Neural cell (in vitro differentiated cells): Measurements from ENCODE around the gene DUS1L. TPM values are rescaled to one million over a fixed set of nuclear protein-coding genes. Genes with fewer than 3 reads are reported as not detected.

ENCODE experiments used
- H2AFZ ChIP-seq: fragments of 200-600, 300-800 bp; sonication (generic), shearing (Covaris generic); 2 replicates; pipeline ENCODE4 v1.6.0; 2014; ENCODE audit warnings: low read depth, mild to moderate bottlenecking, antibody characterized with exemption, low read length, moderate library complexity
- H3F3A ChIP-seq: fragments of 200-600 bp; shearing (Covaris generic); 2 replicates; pipeline ENCODE4 v1.6.1; 2016; ENCODE audit warnings: mild to moderate bottlenecking, moderate library complexity, mixed read lengths, antibody characterized with exemption, low read length; ENCODE audit not compliant: insufficient read depth, poor library complexity, severe bottlenecking
- H3K27ac ChIP-seq: fragments of 200-600, 300-800 bp; sonication (generic), shearing (Covaris generic); 2 replicates; pipeline ENCODE4 v1.5.1; 2014; ENCODE audit warnings: mild to moderate bottlenecking, low read length, moderate library complexity
- H3K27me3 ChIP-seq: fragments of 300-800, 200-600 bp; sonication (generic), shearing (Covaris generic); 2 replicates; pipeline ENCODE4 v1.6.0; 2014; ENCODE audit warnings: mild to moderate bottlenecking, low read depth, low read length, moderate library complexity; ENCODE audit not compliant: insufficient read depth
- H3K36me3 ChIP-seq: fragments of 300-800, 200-600 bp; sonication (generic), shearing (Covaris generic); 2 replicates; pipeline ENCODE4 v1.5.1; 2014; ENCODE audit warnings: mild to moderate bottlenecking, antibody characterized with exemption, low read length, moderate library complexity; ENCODE audit not compliant: insufficient read depth
- H3K4me2 ChIP-seq: fragments of 300-800, 200-600 bp; sonication (generic), shearing (Covaris generic); 2 replicates; pipeline ENCODE4 v1.6.0; 2014; ENCODE audit warnings: mild to moderate bottlenecking, low read length
- H3K4me3 ChIP-seq: fragments of 300-800, 200-600 bp; sonication (generic), shearing (Covaris generic); 2 replicates; pipeline ENCODE4 v1.5.1; 2014; ENCODE audit warnings: mild to moderate bottlenecking, low read length, moderate library complexity
- H3K79me2 ChIP-seq: fragments of 200-600 bp; shearing (Covaris generic); replicated peaks from 2 replicates; pipeline ENCODE4 v1.6.0; 2014; ENCODE audit warnings: mild to moderate bottlenecking, low read length, moderate library complexity; ENCODE audit not compliant: insufficient read depth
- H3K9ac ChIP-seq: fragments of 300-800, 200-600 bp; sonication (generic), shearing (Covaris generic); 2 replicates; pipeline ENCODE4 v1.6.1; 2016; ENCODE audit warnings: mild to moderate bottlenecking, low read length, mixed read lengths
- H3K9me2 ChIP-seq: fragments of 200-600 bp; shearing (Covaris generic); 2 replicates; pipeline ENCODE4 v1.6.1; 2016; ENCODE audit warnings: mild to moderate bottlenecking, low read length, mixed read lengths; ENCODE audit not compliant: insufficient read depth
- H3K9me3 ChIP-seq: fragments of 200-600, 300-800 bp; sonication (generic), shearing (Covaris generic); 2 replicates; pipeline ENCODE4 v1.6.1; 2016; ENCODE audit warnings: mild to moderate bottlenecking, mixed run types, low read length, moderate library complexity, mixed read lengths
- H4K20me1 ChIP-seq: fragments of 200-600 bp; shearing (Covaris generic); 2 replicates; pipeline ENCODE4 v1.6.1; 2016; ENCODE audit warnings: mild to moderate bottlenecking, mixed run types; ENCODE audit not compliant: insufficient read depth
- CTCF ChIP-seq: fragments of 450-650 bp; IDR thresholded peaks from 2 replicates; pipeline ENCODE4 v1.5.1; 2014; ENCODE audit warnings: antibody characterized with exemption, mild to moderate bottlenecking, moderate library complexity; ENCODE audit not compliant: poor library complexity, severe bottlenecking
- EP300 ChIP-seq: fragments of 450-650 bp; conservative IDR thresholded peaks from 2 replicates; pipeline ENCODE4 v1.6.1; 2014; ENCODE audit warnings: antibody characterized with exemption, mild to moderate bottlenecking, moderate library complexity; ENCODE audit not compliant: poor library complexity, severe bottlenecking
- EZH2 ChIP-seq: fragments of 200-600, 300-800 bp; shearing (Covaris generic), sonication (generic); IDR thresholded peaks from 2 replicates; pipeline ENCODE4 v1.6.1; 2014; ENCODE audit warnings: antibody characterized with exemption, low read length, borderline replicate concordance, mild to moderate bottlenecking; ENCODE audit not compliant: insufficient read depth, poor library complexity, severe bottlenecking
- MXI1 ChIP-seq: fragments of 450-650 bp; conservative IDR thresholded peaks from 2 replicates; pipeline ENCODE4 v1.6.1; 2014; ENCODE audit warnings: antibody characterized with exemption, mild to moderate bottlenecking; ENCODE audit not compliant: poor library complexity, severe bottlenecking
- POLR2AphosphoS5 ChIP-seq: IDR thresholded peaks from 2 replicates; pipeline ENCODE4 v1.6.1; 2012
- RAD21 ChIP-seq: fragments of 450-650 bp; conservative IDR thresholded peaks from 2 replicates; pipeline ENCODE4 v1.6.1; 2014; ENCODE audit warnings: antibody characterized with exemption, mild to moderate bottlenecking, moderate library complexity
- REST ChIP-seq: IDR thresholded peaks from 2 replicates; pipeline ENCODE4 v1.6.1; 2012; ENCODE audit warnings: borderline replicate concordance
- SMC3 ChIP-seq: fragments of 450-650 bp; conservative IDR thresholded peaks from 2 replicates; pipeline ENCODE4 v1.6.1; 2014; ENCODE audit warnings: antibody characterized with exemption, mild to moderate bottlenecking, moderate library complexity; ENCODE audit not compliant: poor library complexity
- TAF1 ChIP-seq: IDR thresholded peaks from 2 replicates; pipeline ENCODE4 v1.6.1; 2012; ENCODE audit warnings: low read depth
- polyA plus RNA-seq: library from polyadenylated mRNA; depleted of rRNA; stranded (reverse); fragments of >200 nt; gene quantifications from 2 replicates; pipeline ENCODE4 v1.2.3, GENCODE V29; 2014

Gene DUS1L
- polyA plus RNA-seq, 1 donor from 2014 or later: 100 TPM

- TF ChIP-seq MXI1 (no peak), TAF1 (no peak), REST (no peak), POLR2AphosphoS5 (no peak), CTCF (no peak)
- Histone ChIP-seq H3K4me2 (no peak overlapping the region), H3F3A (no peaks in the 10 kb centered on the region), H3K27ac (no peak overlapping the region), H4K20me1 (no peaks in the 10 kb centered on the region), H3K9ac (no peak overlapping the region), H2AFZ (no peak overlapping the region), H3K4me3 (no peak overlapping the region), H3K36me3 (no peaks in the 10 kb centered on the region), H3K9me2 (no peaks in the 10 kb centered on the region), H3K9me3 (no peaks in the 10 kb centered on the region), H3K79me2 (no peaks in the 10 kb centered on the region), H3K27me3 (no peaks in the 10 kb centered on the region)
Observed at GRCh38 chr17:82028966-82029365, 36.6 kb downstream of the DUS1L start.

- Histone ChIP-seq H2AFZ (no peak overlapping the region), H3K27ac (no peak overlapping the region), H3K36me3 (no peaks in the 10 kb centered on the region), H3K79me2 (no peaks in the 10 kb centered on the region), H3K9me3 (no peaks in the 10 kb centered on the region), H3K9me2 (no peaks in the 10 kb centered on the region), H3F3A (no peaks in the 10 kb centered on the region), H3K9ac (no peak overlapping the region), H4K20me1 (no peaks in the 10 kb centered on the region), H3K4me2 (no peak overlapping the region), H3K27me3 (no peaks in the 10 kb centered on the region), H3K4me3 (no peak overlapping the region)
- no peak for TF ChIP-seq EZH2
- no peak for TF ChIP-seq CTCF
- TF ChIP-seq EP300: no peak
- no peak for TF ChIP-seq REST
- no peak for TF ChIP-seq RAD21
- TF ChIP-seq TAF1: no peak
- no peak for TF ChIP-seq POLR2AphosphoS5
- no peak for TF ChIP-seq MXI1
- no peak for TF ChIP-seq SMC3
Observed at GRCh38 chr17:82028246-82028645, 37.4 kb downstream of the DUS1L start.
